ENCODE measurements around the gene SKOR2.
"Not testable (repeated sequence)": the region's sequence is repeated elsewhere in the genome, so short reads cannot be mapped to it uniquely, and the experiment has no call there.

The SKOR2 gene

GRCh38 chr18:47203626-47204464 is 47.6 kb downstream of the SKOR2 start:
- DNase-seq (ENCODE audit: low read depth, low spot score), result no peak

DNA sequence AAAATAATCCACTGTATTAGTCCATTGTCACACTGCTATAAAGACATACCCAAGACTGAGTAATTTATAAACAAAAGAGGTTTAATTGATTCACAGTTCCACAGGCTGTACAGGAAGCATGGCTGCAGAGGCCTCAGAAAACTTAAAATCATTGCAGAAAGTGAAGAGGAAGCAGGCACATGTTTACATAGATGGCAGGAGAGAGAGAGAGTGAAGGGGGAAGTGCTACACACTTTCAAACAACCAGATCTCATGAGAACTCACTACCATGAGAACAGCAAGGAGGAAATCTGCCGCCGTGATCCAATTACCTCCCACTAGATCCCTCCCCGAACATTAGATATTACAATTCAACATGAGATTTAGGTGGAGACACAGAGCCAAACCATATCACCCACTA is 55.5 kb downstream of the SKOR2 start:
- DNase-seq (ENCODE audit: low read depth, low spot score), result not testable (repeated sequence)

DNA sequence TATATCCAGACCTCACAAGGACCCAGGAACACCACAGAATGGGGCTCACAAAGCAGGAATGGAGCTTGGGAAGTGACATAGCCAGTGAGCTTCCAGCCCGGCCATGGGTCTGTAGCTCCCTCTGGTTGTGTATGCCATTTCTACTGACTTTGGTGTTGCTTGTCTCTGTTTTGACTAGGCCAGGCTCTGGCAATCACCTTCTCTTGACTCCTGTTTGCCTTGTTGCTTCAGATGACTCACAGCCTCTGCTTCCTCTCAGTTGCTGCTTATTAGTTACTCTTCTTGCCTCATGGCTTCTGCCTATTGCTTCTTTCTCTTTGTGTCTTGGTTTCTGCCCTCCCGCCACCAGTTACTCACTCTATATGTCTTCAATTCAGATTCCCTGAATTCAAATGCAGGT is 59.5 kb downstream of the SKOR2 start:
- no peak for DNase-seq (ENCODE audit: low read depth, low spot score)

DNA sequence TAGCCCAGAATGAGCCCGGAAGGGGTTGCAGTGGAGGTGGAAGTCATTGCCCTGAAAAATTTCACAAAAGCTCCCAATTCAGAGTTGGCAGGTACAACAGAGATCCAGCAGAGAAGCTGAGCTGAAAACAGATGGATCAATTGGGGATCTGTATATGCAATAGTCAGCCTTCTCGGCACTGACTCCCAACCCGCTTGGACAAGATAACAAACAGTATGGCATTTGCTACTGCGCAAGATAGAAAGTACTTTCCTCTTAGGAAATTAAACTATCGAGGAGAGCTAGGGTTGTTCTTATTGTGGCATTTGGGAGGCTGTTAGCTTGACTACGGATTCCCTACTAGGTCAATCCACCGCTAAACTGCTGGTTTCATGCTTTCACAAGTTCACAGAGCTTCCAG is 63.7 kb downstream of the SKOR2 start:
- no peak for DNase-seq (ENCODE audit: low read depth, low spot score)

DNA sequence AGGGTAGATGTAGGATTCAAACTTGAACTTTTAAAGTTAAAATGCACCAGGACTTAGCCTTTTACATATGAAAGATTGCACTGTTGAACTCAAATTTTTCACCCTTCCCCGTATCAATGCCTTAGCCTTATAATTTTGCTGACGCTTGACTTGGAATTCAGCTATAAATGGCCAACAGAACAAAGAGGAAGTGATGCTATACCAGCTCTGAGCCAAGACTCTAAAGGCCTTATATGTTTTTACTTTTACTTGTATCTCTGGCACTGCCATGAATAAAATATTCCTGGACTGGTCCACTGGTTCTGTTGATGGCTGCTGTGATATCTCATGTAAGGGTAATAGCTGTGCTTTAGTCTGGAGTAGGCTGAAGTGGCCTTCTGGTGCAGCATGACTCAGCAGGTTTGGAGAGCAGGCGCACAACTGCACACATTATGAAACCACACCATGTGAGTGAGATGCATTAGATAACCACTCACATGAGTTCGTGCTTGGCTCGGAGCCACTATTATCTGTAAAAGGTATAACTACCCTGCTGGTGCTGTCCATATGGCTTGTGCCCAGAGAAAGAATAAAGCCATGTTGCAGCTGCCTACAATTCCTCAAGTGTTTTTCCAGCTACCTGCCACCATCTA is 66.9 kb downstream of the SKOR2 start:
- no peak for DNase-seq (ENCODE audit: low read depth, low spot score)

DNA sequence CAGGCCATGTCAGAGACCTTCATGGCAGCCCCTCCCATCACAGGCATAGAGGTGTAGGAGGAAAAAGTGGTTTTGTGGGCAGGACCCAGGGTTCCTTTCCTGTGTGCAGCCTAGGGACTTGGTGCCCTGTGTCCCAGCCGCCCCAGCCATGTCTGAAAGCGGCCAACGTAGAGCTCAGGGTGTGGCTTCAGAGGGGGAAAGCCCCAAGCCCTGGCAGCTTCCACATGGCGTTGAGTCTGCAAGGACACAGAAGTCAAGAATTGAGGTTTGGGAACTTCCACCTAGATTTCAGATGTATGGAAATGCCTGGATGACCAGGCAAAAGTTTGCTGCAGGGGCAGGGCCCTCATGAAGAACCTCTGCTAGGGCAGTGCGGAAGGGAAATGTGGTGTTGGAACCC is 69.3 kb downstream of the SKOR2 start:
- not testable (repeated sequence) for DNase-seq (ENCODE audit: low read depth, low spot score)

DNA sequence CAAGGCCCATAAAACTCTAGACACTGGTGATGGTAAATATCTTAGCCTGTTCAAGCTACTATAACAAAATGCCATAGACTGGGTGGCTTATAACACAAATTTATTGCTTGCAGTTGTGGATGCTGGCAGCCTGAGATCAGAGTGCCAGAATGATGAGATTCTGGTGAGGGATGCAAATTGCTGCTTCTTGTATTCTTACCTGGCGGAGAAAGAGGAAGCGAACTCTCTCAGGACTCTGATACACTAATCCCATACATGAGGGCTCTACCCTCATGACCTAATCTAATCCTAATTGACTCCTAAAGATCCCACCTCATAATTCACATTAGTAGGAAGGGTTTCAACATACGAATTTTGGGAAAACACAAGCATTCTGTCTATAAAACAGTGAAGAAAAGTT is 70.7 kb downstream of the SKOR2 start:
- DNase-seq (ENCODE audit: low read depth, low spot score), result no peak

DNA sequence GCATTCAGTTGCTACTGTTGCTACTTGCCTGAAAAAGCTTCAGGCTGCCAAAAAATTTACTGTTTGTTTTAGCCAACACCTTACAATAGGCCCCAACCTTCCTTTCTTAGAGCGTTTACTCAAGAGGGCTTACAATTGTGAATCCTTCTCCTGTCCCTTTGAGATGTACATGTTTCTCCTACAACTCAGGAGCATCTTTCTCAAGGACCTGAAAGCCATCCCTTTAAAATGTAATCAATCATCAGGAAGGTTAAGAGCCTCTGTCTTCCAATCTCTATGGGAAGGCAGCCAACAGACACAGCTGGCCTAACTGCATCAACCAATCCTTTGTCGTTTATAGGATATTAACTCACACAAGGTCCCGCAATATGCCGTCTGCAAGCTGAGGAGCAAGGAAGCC is 71.9 kb downstream of the SKOR2 start:
- DNase-seq (ENCODE audit: low read depth, low spot score), result no peak

- DNase-seq (ENCODE audit: low read depth, low spot score), result peak; percentile 63
These were observed 75.4 kb downstream of the SKOR2 start, which contains the start of gene IER3IP1 for GRCh38 chr18:47175898-47176575. Gene IER3IP1 (minus strand): TSS chr18:47176364. CDS start chr18:47176277, 87 bp downstream.

DNA sequence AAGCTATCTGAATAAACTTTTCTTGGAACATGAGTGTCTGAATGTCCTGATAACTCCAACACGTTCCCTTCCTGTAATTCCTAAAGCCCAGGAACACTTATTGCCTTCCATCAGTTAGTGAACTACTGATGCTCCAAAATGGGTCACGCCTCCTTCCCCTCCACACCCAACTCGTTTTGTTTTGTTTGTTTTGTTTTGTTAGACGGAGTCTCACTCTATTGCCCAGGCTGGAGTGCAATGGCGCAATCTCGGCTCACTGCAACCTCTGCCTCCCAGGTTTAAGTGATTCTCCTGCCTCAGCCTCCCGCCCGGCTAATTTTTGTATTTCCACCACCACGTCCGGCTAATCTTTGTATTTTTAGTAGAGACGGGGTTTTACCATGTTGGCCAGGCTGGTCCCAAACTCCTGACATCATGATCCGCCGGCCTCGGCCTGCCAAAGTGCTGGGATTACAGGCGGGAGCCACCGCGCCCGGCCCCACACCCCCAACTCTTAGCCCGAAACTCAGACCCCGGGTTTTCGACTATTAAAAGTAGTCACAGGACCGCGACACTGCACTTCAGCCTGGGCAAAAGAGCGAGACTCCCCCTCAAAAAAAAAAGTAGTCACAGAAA is 76.1 kb downstream of the SKOR2 start:
- no peak for DNase-seq (ENCODE audit: low read depth, low spot score)

DNA sequence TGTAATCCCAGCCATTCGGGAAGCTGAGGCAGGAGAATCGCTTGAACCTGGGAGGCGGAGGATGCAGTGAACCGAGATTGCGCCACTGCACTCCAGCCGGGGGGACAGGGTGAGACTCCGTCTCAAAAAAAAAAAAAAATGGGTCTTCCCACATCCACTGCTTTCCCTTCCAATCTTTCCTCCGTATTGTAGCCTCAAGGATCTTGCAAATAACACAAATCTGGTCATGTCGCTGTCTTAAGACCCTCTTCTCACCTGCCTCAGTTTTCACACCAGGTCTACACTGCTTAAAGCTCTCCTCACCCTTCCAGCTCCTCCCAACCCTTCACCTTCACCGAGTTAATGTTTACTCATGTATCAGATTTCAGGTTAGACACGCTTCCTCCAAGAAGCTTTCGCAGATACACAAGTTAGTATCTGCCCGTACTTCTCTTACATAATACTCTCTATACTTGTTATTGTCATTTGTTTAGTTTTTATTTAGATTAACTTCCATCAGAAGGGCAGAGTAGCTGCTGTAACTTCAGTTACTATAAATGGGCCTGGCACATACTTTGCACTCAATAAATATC is 76.8 kb downstream of the SKOR2 start:
- no peak for DNase-seq (ENCODE audit: low read depth, low spot score)

- no peak for DNase-seq (ENCODE audit: low read depth, low spot score)
These were observed 79.0 kb downstream of the SKOR2 start for GRCh38 chr18:47172476-47172875.

DNA sequence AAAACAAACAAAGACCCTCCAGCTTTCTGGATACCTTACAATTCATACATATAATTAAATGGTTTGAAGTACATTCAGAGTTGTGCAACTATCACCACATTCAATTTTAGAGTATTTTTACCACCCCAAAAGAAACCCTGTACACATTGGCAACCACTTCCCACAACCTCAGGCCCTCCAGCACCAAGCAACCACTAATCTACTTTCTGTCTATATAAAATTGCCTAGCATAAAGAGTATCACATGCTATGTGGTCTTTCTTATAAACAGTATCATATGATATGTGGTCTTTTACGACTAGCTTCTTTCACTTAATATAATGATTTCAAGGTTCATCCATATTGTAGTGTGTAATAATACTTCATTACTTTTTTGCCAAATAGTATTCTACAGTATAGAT is 82.5 kb downstream of the SKOR2 start:
- no peak for DNase-seq (ENCODE audit: low read depth, low spot score)

DNA sequence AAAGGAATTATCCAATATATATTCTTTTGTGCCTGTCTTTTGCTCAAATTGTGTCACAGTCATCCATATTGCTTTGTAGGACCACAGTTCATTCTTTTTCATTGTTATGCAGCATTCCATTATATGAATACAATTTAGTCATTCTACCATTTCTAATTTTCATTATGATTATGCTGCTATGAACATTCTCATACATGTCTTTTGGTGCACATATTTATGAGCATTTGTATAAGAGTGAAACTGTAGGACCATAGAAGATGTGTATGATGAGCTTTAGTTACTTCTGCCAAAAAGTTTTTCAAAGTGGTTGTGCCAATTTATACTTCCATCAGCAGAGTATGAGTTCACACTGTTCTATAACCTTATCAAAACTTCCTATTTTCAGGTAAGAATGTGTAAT is 83.0 kb downstream of the SKOR2 start:
- DNase-seq (ENCODE audit: low read depth, low spot score), result no peak

- no peak for DNase-seq (ENCODE audit: low read depth, low spot score)
These were observed 85.2 kb downstream of the SKOR2 start for GRCh38 chr18:47166294-47166693.

DNA sequence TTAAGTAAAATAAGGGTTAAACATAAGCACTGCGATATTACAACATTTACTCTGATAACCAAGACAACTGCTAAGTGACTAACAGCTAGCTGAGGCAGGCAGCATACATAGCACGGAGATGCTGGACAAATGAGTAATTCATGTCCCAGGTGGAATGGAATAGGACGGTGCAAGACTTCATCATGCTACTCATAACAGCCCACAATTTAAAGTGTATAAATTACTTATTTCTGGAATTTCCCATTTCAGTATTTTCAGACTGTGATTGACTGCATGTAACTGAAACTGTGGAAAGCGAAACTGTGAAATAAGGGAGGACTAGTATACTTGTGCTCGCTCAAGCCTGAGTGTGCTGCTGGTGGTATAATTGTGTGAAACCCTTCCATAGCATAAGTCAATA is 88.2 kb downstream of the SKOR2 start:
- DNase-seq (ENCODE audit: low read depth, low spot score), result no peak

GRCh38 chr18:47160256-47160655 is 91.2 kb downstream of the SKOR2 start:
- DNase-seq (ENCODE audit: low read depth, low spot score), result no peak

DNA sequence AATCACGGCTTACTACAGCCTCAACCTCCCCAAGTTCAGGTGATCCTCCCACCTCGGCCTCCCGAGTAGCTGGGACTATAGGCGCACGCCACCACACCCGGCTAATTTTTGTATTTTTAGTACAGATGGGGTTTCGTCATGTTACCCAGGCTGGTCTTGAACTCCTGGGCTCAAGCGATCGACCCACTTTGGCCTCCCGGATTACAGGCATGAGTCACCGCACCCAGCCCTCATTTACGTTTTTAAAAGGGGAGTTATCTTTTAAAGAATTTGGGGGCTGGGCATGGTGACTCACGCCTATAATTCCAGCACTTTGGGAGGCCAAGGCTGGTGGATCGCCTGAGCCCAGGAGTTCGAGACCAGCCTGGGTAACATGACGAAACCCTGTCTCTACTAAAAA is 93.1 kb downstream of the SKOR2 start:
- DNase-seq (ENCODE audit: low read depth, low spot score), result not testable (repeated sequence)
